Measurements from ENCODE around the gene SRRM3. TPM values are rescaled to one million over a fixed set of nuclear protein-coding genes. Genes with fewer than 3 reads are reported as not detected.
"Not testable (repeated sequence)": the region's sequence is repeated elsewhere in the genome, so short reads cannot be mapped to it uniquely, and the experiment has no call there.

Gene SRRM3
- polyA plus RNA-seq, 5 donors: 0.40 to 0.82 (median 0.60) TPM

DNA sequence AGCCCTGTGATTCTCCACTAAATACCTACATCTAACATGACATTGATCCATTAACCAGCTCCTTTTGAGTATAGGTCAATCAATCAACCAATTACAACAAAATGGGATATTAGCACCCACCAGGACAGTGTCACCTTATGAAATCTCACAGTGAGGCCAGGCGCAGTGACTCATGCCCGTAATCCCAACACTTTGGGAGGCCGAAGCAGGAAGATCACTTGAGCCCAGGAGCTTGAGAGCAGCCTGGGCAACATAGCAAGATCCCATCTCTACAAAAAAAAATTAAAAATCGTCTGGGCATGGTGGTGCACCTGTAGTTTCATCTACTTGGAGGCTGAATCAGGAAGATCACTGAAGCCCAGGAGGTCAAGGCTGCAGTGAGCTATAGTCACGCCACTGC, 28.5 kb downstream of the SRRM3 start:
- DNase-seq: no peak

DNA sequence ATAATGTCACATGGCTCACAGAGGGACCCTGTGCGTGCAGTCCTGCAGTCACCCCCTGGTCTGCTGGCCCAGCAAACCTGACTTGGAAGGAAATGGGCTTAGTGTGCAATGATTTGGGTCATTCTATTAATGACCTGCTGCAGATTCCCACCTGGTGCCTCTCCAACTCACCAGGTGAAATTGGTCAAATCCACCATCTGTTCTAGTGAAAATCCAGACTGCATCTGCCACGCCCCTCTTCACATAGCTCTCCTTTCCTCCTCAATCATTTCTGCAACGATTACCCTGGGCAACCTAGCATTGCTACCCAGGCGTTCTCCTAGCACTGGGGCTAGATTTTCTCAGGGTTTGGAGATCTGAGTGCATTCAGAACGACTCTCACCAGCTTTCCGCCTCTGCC, 29.4 kb downstream of the SRRM3 start:
- DNase-seq: no peak

DNA sequence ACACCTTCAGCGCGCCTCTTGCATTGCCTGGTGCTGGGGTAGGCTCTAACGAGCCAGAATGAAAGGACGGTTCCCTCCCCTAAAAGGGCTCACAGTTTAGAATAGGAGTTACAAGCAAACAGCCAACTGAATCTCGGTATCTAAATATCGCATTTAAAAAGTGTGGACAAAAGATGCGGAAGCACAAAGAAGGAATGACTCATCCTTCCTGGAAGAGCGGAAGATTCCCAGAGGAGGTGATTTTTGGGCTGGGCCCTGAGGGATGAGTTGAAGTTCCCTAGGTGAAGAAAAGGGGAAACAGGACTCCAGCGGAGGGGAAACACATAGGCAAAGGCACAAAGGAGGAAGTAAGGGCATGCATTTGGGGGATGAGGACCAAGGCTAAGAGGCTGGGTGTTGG, 29.9 kb downstream of the SRRM3 start:
- no peak for DNase-seq

DNA sequence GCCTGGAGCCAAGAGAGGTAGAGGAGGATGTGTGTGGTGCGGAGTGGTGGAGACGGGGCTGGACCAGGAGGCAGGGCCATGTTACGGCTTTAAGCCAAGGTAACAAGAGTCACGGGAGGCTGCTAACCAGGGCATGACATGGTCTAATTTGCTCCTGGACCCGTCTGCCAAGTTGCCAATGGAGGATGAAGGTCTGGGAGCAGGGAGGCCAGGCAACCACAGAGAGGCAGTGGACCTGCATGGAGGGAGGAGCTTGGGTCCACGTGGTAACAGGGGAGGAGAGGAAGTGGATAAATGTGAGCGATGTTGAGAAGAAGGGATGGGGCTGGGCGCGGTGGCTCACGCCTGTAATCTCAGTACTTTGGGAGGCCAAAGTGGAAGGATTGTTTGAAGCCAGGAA, 31.0 kb downstream of the SRRM3 start:
- DNase-seq: no peak

DNA sequence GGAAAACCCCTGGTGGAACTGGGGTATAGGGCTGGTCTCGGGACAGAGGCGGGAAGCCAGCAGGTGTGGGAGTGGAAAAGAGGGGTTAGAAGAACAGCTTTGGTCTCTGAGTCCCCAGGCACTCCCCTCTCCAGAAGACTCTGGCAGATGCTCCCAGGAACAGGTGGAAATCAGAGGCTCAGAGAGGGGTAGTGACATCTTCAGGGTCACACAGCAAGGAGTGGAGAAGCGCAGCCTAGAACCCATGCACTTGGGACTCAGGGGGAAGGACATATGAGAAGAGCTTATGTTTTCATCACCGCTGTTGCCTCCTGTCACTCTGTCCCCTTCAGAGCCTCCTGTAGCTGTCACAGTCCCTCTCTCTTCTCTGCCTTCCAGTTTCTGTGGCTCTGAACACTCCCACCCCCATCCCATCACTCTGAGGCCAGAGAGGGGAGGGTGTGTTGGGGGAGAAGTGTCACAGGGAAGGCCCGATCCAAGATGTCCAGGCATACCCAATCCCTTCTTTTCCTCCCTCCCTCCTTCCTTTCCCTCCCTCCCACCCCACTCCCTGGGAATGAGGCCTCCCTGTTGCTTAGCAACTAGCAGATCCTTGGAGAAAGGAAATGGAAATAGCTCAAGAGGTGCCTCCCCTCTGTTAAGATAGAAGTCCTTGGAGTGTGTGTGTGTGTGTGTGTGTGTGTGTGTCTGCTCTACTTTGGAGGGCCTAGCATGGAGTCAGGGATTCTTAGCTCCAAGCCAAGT, 32.0 kb downstream of the SRRM3 start:
- DNase-seq: no peak

DNA sequence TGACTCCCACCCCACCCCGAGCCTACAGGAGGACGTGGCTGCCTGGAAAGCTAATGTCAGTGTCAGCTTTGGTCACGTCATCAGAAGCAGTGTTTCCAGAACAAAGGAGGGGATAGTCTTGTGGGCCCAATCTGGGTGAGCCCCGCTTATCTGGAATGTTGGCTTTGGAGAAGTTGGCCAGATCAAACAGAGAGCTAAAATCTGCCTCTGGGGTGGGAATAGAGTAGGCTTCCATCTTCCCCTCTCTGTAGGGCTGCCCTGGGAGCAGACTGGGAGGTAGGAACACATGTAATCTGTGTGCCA, 32.5 kb downstream of the SRRM3 start:
- DNase-seq: no peak

DNA sequence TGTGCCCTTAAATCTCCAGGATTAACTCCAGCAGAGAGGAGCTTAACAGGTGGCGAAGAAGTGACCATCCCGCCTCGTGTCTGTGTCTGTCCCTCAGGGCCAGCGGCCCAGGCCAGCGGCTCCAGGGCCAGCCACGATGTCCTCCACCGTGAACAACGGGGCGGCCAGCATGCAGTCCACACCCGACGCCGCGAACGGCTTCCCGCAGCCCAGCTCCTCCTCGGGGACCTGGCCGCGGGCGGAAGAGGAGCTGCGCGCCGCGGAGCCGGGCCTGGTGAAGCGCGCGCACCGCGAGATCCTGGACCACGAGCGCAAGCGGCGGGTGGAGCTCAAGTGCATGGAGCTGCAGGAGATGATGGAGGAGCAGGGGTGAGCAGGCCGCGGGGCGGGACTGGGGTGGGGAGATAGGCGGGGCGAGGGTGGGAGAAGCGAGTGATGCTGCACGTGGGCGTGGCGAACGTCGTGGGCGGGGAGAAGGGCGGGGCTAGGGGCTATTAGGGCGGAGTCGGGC, 33.3 kb downstream of the SRRM3 start:
- DNase-seq: no peak

DNA sequence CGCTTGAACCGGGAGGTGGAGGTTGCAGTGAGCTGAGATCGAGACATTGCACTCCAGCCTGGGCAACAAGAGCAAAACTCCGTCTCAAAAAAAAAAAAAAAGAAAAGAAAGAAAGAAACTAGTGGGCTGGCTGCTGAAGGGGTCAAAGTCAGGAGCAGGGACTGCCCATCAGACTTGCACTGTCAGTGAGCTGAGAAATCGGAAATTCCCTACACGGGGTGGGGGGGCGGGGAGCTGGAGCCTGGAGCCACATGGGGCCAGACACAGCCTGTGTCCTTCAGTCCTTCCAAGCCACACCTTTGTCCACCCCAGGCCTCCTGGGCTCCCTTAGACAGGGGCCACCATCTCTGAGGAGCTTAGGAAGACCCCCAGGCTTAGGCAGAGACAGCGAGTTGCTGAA, 34.5 kb downstream of the SRRM3 start:
- no peak for DNase-seq

DNA sequence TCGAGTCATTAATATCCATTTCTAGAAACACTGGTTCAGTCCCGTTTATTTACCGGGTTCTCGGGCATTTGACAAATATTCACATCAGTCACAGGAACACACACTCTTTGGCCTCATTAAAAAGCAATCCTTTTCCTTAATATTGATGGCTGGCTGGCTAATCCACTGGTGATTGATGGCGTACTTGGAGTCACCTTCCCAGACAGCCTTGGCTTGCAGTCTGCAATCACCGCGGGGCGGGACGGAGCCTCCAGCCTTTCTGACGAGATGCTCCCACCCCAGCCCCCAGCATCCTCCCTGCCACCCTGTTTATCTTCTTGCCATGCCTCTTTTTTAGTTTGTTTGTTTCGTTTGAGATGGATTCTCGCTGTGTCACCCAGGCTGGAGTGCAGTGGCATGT, 36.6 kb downstream of the SRRM3 start:
- no peak for DNase-seq

DNA sequence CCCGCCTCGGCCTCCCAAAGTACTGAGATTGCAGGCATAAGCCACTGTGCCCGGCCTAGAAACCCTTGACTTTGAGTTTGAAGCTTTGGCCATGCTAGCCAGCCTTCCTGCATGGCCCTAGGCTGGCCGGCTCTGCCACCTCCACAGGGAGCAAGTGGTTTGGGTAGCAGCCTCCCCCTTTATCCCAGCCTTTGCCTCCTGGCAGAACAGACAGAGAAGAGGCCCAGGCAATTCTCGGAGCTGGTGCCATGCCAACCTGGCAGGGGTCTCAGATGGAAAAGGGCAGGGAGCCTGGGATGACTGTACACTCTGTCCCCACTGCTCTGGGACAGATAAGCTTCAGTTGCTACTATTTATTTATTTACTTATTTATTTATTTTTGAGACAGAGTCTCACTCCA, 39.4 kb downstream of the SRRM3 start:
- DNase-seq: no peak

DNA sequence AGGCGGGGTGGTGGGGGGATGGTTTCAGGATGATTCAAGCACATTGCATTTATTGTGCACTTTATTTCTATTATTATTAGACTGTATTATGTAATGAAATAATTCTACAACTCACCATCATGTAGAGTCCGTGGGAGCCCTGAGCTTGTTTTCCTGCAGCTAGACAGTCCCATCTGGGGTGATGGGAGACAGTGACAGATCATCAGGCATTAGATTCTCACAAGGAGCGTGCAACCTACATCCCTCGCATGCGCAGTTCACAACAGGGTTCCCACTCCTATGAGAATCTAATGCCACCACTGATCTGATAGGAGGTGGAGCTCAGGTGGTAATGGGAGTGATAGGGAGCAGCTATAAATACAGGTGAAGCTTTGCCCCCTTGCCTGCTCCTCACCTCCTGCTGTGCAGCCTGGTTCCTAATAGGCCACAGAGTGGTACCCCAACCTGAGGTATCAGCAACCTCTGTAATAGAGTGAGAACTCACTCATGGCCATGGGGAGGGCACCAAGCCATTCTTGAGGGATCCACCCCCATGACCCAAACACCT, 40.9 kb downstream of the SRRM3 start:
- DNase-seq: not testable (repeated sequence)

DNA sequence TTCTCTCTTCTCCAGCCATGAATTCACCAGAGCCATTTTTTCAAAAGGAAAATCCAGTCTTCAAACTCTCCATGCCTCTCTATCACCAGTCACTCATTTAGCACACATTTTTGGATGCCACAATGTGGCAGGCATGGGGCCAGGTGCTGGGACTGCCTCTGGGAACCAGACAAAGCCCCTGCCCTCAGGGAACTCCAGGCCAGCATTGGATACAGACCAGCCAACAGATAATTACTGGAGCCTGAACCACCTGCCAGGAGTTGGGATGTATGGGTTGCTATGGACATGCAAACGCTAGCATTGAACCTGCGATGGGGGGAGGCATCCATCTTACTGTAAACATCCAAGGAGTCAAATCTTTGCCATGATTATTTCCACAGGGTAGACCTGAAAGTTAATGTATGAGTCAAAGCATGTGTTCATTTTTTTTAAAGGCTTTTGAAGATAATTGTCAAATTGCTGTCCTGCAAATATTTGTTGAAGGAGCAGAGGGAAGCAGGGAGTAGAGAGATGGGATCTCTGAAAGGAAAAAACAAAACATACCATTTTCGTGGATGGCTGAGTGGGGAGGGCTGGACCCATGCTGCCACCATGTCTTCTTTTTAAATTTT, 43.2 kb downstream of the SRRM3 start:
- no peak for DNase-seq

DNA sequence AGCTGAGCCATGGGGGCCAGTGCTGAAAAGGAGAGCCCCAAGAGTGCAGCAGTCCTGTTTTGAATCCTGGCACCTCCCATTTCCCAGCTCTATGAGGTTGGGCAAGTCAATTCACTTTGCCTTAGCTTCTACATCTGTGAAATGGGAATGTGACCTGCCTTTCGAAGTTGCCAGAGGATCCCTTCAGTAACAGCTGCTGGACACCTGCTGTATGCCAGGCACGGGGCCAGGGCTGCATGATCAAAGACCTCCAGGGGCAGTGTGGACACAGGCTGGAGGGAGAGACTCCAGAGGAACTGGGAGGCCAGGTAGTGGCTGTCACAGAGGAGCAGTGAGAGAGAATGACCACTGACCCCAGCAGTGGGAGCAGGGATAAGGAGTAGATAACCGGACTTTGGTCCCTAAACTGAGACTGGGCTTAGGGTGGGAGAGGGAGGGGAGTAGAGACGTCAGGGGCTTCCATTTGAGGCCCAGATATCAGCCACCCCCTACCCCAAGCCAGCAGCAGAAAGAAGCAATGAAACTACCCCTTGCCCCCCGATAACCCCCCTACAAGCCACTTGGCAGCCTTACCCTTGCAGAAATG, 45.2 kb downstream of the SRRM3 start:
- DNase-seq: no peak

DNA sequence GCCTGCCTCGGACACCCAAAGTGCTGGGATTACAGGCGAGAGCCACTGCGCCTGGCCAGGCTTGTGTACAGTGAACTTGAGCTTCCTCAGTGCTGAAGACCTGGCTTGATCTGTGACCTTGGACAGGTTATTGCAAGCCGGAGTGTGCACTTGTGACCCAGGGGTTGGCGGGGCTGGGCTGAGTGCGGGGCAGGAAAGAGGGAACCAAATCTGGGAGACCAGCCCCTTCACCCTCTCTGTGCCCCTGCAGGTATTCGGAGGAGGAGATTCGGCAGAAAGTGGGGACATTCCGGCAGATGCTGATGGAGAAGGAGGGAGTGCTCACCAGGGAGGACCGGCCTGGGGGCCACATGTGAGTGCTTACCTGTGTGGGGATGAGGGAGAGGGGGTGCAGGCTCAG, 46.2 kb downstream of the SRRM3 start:
- DNase-seq: no peak

DNA sequence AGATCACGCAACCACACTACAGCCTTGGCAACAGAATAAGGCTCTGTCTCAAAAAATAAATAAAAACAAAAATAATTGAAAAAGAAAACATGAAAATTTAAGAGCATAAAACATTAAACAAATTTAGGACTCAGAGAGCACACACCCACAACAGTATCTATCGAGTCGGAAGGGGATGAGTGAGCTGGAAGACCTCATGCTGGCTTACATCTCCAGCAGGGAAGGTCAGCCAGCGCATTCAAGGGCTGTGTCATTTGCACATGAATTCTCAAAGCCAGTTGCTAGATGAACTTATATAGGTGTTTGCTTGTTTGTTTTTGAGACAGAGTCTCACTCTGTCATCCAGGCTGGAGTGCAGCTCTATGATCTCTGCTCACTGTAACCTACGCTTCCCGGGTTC, 50.3 kb downstream of the SRRM3 start:
- no peak for DNase-seq

DNA sequence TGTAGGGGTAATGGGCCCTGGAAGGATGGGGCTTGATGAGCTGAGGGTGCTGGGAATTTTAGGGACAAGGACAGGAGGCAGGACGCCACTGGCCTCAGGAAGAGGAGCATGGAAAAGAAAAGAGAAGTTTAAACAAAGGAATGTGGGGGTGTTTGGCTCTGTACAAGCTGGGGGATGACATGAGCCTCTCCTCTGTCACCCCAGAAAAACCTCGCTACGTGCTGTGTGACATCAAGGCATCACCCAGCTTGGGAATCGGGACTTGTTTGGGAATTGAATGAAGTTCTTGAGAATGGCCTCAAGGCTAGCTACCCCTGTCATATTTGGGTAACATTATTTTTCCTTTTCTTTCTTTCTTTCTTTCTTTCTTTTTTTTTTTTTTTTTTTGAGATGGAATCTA, 53.1 kb downstream of the SRRM3 start:
- DNase-seq: no peak

DNA sequence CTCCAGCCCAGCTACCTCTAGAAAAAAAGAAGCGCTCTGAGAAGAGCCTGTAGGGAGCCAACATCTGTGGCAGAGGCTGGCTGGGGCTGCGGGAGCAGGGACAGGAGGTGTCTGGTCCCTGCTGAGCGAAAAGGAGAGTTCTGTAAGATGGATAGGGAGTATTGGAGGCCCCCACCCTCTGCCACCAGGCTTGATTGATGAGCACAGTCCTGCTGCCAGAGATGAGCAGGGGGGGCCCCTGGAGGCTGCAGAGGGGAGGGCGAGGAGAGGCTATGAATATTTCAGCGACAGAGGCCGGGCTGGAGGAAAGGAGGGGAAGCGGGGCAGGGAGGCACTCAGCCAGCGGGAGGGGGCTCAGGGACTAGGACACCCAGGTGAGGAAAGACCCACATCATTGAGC, 56.3 kb downstream of the SRRM3 start:
- no peak for DNase-seq

DNA sequence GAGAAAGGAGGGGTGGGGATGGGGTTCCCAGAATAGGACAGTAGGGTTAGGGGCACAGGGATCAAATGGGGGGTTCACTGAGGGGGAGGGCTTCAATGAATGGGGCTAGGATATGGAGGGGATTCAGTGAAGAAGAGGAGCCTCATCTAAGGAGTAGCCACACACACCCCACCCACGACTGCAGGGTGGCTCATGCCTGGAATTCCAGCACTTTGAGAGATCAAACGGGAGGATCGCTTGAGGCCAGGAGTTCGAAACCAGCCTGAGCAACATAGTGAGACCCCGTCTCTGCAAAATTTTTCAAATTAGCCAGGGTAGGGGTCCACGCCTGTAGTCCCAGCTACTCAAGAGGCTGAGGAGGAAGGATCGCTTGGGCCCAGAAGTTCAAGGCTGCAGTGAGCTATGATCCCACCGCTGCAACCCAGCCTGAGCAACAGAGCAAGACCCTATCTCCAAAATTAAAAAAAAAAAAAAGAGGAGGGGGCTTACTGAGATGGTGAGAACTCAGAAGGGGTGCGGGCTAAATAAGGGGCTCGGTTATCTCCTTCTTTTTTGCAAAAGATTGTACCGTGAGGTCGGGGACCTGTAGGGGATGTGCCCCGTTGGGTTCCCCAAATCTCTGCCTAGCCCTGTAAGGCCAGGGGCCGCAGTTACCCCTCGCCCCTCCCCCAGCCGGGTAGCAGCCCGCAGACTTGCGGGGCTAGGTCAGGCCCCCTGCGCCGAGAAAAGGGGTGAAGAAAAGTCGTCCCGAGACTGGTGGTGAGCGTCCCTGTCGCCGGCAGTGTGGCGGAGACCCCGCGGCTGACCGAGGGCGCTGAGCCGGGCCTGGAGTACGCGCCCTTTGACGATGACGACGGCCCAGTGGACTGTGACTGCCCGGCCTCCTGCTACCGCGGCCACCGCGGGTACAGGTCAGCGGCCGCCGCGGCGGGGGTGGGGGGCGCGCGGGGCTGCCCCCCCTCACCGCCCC, 57.7 kb downstream of the SRRM3 start:
- DNase-seq: no peak

DNA sequence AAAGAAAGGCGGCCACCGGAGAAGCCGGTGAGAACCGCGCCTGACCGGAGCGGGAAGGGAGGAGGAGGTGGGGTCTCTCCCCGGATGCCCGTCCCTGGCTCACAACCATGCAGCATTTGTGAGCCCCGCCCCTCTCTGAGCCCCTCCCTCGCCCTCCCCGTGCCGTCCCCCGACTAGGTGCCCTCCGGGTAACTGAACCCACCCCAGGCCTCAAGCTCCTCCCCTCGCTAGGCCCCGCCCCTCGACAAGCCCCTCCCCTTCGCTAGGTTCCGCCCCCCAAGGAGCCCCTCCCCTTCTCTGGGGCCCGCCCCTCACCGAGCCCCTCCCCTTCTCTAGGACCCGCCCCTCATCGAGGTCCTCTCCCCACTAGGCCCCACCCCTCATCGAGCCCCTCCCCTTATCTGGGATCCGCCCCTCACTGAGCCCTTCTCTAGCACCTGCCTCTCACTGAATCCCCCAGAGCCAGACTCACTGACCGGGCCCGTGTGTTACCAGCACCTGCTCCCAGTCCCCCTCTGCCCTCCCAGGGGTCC, 58.5 kb downstream of the SRRM3 start:
- DNase-seq: no peak

DNA sequence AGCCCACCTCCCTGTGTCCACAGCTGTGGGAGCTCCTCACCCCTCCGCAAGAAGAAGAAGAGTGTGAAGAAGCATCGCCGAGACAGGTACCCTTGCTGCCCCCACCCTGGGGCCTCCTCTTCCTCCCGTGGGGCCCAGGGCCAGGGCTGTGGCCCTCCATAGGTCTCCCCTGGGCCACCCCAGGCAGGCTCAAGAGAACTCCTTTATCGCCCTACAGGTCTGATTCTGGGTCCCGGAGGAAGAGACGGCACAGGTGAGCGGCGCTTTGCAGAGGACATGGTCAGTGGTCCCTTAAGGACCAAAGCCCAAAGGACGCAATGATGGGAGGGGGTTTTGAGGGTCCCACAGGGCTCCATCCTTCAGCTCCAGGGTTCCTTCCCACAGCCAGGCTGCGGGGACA, 59.6 kb downstream of the SRRM3 start:
- no peak for DNase-seq

DNA sequence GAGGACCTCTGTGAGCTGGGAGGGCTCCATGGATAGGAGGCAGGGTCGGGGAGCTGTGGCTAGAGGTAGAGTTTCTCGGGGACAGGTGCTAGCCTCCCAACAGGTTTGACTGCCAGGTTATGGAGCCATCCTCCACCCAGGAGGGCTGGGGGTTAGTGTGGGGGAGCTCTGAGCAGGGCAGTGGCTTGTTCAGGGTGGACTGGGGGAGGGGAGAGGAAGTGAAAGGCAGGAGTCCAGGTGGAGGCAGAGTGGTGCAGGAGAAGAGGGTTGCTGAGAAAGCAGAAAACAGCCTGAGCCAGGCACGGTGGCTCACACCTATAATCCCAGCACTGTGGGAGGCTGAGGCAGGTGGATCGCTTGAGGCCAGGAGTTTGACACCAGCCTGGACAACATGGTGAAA, 60.2 kb downstream of the SRRM3 start:
- no peak for DNase-seq

Data from right lung (tissue), 5 donors.